BLaER1 (cell line): ENCODE measurements around the gene RBM19.
A peak's percentile ranks its signal among the peaks of the same experiment; 100 is the strongest.

Experiments used
- H3K27ac ChIP-seq: shearing (Covaris generic); formaldehyde crosslinking; 2 replicates; pipeline ENCODE4 v1.8.1; 2022
- H3K27me3 ChIP-seq: shearing (Covaris generic); formaldehyde crosslinking; 2 replicates; pipeline ENCODE4 v1.8.1; 2022
- H3K36me3 ChIP-seq: shearing (Covaris generic); formaldehyde crosslinking; 2 replicates; pipeline ENCODE4 v1.8.1; 2022
- H3K4me1 ChIP-seq: shearing (Covaris generic); formaldehyde crosslinking; 2 replicates; pipeline ENCODE4 v1.8.1; 2022
- H3K4me2 ChIP-seq: shearing (Covaris generic); formaldehyde crosslinking; 2 replicates; pipeline ENCODE4 v1.8.1; 2022
- H3K4me3 ChIP-seq: shearing (Covaris generic); formaldehyde crosslinking; 2 replicates; pipeline ENCODE4 v1.8.1; 2022
- H3K9ac ChIP-seq: shearing (Covaris generic); formaldehyde crosslinking; 2 replicates; pipeline ENCODE4 v1.8.1; 2022
- H3K9me3 ChIP-seq: shearing (Covaris generic); formaldehyde crosslinking; 2 replicates; pipeline ENCODE4 v1.8.1; 2022
- H4K20me1 ChIP-seq: shearing (Covaris generic); formaldehyde crosslinking; 2 replicates; pipeline ENCODE4 v1.8.1; 2022
- Cebpa-rat ChIP-seq: shearing (Covaris generic); IDR thresholded peaks from 2 replicates; pipeline ENCODE4 v1.8.1; 2022

The RBM19 gene

GRCh38 chr12:113889076-113889475, 77.0 kb downstream of the RBM19 start:
- H3K4me1 ChIP-seq = peaks cover 72% of the 10 kb centered on the region
- H3K27me3 ChIP-seq = no peaks in the 10 kb centered on the region
- H3K27ac ChIP-seq = peak overlapping the region; percentile 64
- no peak overlapping the region for H3K4me3 ChIP-seq
- H3K9ac ChIP-seq = peak overlapping the region; percentile 52; the same call in 1 of the 2 replicates
- H3K36me3 ChIP-seq = peaks cover 5% of the 10 kb centered on the region; the same call in 1 of the 2 replicates
- H4K20me1 ChIP-seq = no peaks in the 10 kb centered on the region
- H3K9me3 ChIP-seq = peaks cover 6% of the 10 kb centered on the region
- H3K4me2 ChIP-seq = peak overlapping the region; percentile 86
- no peak for TF ChIP-seq Cebpa-rat

GRCh38 chr12:113888435-113888834, 77.7 kb downstream of the RBM19 start:
- H3K4me3 ChIP-seq = no peak overlapping the region
- H3K4me2 ChIP-seq = peak overlapping the region; percentile 86

DNA sequence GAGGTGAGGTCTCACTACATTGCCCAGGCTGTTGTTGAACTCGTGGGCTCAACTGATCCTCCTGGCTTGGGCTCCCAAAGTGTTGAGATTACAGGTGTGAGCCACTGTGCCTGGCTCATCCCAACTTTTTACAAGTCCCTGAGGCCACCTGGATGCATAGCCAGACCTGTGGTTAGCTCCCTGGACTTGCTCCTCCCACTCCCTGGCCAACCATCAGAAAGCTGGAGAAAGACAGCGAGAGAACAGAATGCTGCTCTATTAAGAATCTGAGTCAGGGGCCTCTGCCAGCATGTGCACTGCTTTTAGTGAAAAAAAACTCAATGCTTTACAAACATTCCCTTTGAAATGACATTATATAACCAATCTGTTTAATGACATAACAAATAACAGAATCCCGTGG, 78.2 kb downstream of the RBM19 start:
- H3K4me1 ChIP-seq = peaks cover 65% of the 10 kb centered on the region
- no peak overlapping the region for H3K4me3 ChIP-seq
- H3K27ac ChIP-seq = no peak overlapping the region
- no peak for TF ChIP-seq Cebpa-rat
- peaks cover 13% of the 10 kb centered on the region; the same call in 1 of the 2 replicates for H3K36me3 ChIP-seq
- H3K9me3 ChIP-seq = peaks cover 9% of the 10 kb centered on the region
- H4K20me1 ChIP-seq = no peaks in the 10 kb centered on the region
- peak overlapping the region; percentile 17; the same call in 1 of the 2 replicates for H3K4me2 ChIP-seq
- no peaks in the 10 kb centered on the region for H3K27me3 ChIP-seq
- H3K9ac ChIP-seq = no peak overlapping the region

More at GRCh38 chr12:113888435-113888834, 77.7 kb downstream of the RBM19 start:
- no peak overlapping the region for H3K27ac ChIP-seq
- H3K27me3 ChIP-seq = no peaks in the 10 kb centered on the region
- peaks cover 11% of the 10 kb centered on the region; the same call in 1 of the 2 replicates for H3K36me3 ChIP-seq
- no peak overlapping the region for H3K9ac ChIP-seq
- TF ChIP-seq Cebpa-rat = no peak
- H3K9me3 ChIP-seq = peaks cover 9% of the 10 kb centered on the region
- no peaks in the 10 kb centered on the region for H4K20me1 ChIP-seq
- peaks cover 65% of the 10 kb centered on the region for H3K4me1 ChIP-seq

GRCh38 chr12:113886721-113887120, 79.4 kb downstream of the RBM19 start:
- no peaks in the 10 kb centered on the region for H4K20me1 ChIP-seq
- H3K36me3 ChIP-seq = peaks cover 13% of the 10 kb centered on the region; the same call in 1 of the 2 replicates
- no peak overlapping the region for H3K4me3 ChIP-seq
- no peak overlapping the region for H3K27ac ChIP-seq
- H3K27me3 ChIP-seq = no peaks in the 10 kb centered on the region
- peaks cover 9% of the 10 kb centered on the region for H3K9me3 ChIP-seq
- TF ChIP-seq Cebpa-rat = no peak
- H3K4me2 ChIP-seq = no peak overlapping the region
- H3K4me1 ChIP-seq = peaks cover 60% of the 10 kb centered on the region
- H3K9ac ChIP-seq = no peak overlapping the region

DNA sequence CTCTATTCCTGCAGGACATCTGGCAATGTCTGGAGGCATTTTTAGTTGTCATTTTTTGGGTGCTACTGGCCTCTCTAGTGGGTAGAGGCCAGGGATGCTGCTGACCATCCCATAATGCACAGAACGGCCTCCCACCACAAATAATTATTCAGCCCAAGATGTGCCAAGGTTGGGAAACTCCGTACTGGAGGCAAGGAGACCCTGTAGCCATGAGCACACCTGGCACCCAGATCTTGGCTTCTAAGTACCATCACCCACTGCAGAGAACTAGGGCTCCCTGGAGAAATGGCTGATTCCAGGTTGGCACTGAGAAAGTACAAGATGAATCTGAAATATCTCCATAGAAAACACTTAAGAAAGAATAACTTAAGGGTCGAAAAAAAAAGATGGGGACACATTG, 81.7 kb downstream of the RBM19 start:
- H3K4me1 ChIP-seq = peaks cover 50% of the 10 kb centered on the region
- H4K20me1 ChIP-seq = no peaks in the 10 kb centered on the region
- H3K4me3 ChIP-seq = no peak overlapping the region
- H3K9me3 ChIP-seq = peaks cover 9% of the 10 kb centered on the region
- H3K36me3 ChIP-seq = peaks cover 13% of the 10 kb centered on the region; the same call in 1 of the 2 replicates
- no peak overlapping the region for H3K4me2 ChIP-seq
- H3K27me3 ChIP-seq = no peaks in the 10 kb centered on the region
- H3K27ac ChIP-seq = no peak overlapping the region
- no peak overlapping the region for H3K9ac ChIP-seq
- no peak for TF ChIP-seq Cebpa-rat

DNA sequence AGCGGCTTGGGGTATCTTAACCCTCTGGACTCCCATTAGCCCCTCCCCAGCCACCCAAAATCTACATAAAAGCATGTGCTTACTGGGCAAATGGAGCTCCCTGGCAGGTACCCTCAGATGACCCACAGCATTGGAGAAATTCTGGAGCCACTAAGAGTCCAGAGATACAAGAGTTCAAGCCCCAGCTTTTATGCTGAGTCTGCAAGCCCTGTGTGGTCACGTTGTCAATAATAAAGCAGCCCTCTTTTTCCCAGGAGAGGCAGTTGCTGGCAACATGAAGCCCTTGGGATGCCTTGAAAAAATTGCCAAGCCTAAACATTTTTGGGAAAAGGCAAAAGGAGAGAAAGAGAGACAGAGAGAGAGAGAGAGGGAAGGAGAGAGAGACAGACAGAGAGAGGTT, 83.4 kb downstream of the RBM19 start:
- Histone ChIP-seq H3K4me2 (0 out of 2 replicates have a peak overlapping the region, but pooled peaks have one; percentile 7), H3K27ac (no peak overlapping the region), H3K27me3 (no peaks in the 10 kb centered on the region), H3K9ac (no peak overlapping the region), H3K9me3 (peaks cover 9% of the 10 kb centered on the region), H4K20me1 (no peaks in the 10 kb centered on the region), H3K4me3 (no peak overlapping the region), H3K36me3 (peaks cover 20% of the 10 kb centered on the region), H3K4me1 (peaks cover 33% of the 10 kb centered on the region)
- no peak for TF ChIP-seq Cebpa-rat

GRCh38 chr12:113880988-113881962, 84.8 kb downstream of the RBM19 start:
- Histone ChIP-seq H4K20me1 (no peaks in the 10 kb centered on the region), H3K27ac (no peak overlapping the region), H3K36me3 (peaks cover 29% of the 10 kb centered on the region), H3K4me2 (no peak overlapping the region), H3K9me3 (peaks cover 9% of the 10 kb centered on the region), H3K27me3 (no peaks in the 10 kb centered on the region), H3K9ac (no peak overlapping the region), H3K4me3 (no peak overlapping the region), H3K4me1 (peaks cover 25% of the 10 kb centered on the region)
- TF ChIP-seq Cebpa-rat = no peak

GRCh38 chr12:113880326-113880725, 85.8 kb downstream of the RBM19 start:
- peaks cover 29% of the 10 kb centered on the region for H3K36me3 ChIP-seq
- no peak overlapping the region for H3K4me2 ChIP-seq
- H3K9ac ChIP-seq = no peak overlapping the region
- TF ChIP-seq Cebpa-rat = no peak
- H4K20me1 ChIP-seq = no peaks in the 10 kb centered on the region
- peaks cover 9% of the 10 kb centered on the region for H3K9me3 ChIP-seq
- no peak overlapping the region for H3K27ac ChIP-seq
- peaks cover 25% of the 10 kb centered on the region for H3K4me1 ChIP-seq
- no peak overlapping the region for H3K4me3 ChIP-seq
- no peaks in the 10 kb centered on the region for H3K27me3 ChIP-seq

DNA sequence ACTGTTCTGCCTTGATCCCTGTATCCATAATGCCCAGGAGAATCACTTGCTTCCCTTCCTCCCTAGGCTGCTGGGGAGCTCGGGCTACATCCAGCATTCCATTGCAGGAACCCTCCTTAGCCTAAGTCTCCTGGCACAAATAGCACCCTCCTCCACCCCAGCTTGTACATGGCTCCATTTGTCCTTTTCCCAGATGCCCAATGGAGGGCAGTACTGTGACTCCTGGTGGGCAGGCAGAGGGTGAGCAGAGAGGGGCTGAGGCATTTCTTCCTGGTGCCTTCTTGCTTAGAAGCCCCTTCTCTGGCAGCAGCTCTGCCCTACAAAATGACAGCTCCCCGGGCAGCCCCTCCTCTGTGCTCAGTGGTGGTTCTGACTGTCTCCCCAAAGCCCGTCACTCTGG, 86.5 kb downstream of the RBM19 start:
- peaks cover 25% of the 10 kb centered on the region for H3K4me1 ChIP-seq
- H4K20me1 ChIP-seq = no peaks in the 10 kb centered on the region
- H3K4me3 ChIP-seq = no peak overlapping the region
- H3K27ac ChIP-seq = no peak overlapping the region
- no peak for TF ChIP-seq Cebpa-rat
- H3K9me3 ChIP-seq = peaks cover 9% of the 10 kb centered on the region
- peaks cover 35% of the 10 kb centered on the region for H3K36me3 ChIP-seq
- no peak overlapping the region for H3K4me2 ChIP-seq
- H3K27me3 ChIP-seq = no peaks in the 10 kb centered on the region
- no peak overlapping the region for H3K9ac ChIP-seq

GRCh38 chr12:113877607-113878006, 88.5 kb downstream of the RBM19 start:
- Histone ChIP-seq H3K9ac (no peak overlapping the region), H3K27ac (no peak overlapping the region), H3K36me3 (peaks cover 32% of the 10 kb centered on the region), H4K20me1 (no peaks in the 10 kb centered on the region), H3K4me2 (no peak overlapping the region), H3K4me3 (no peak overlapping the region), H3K9me3 (no peaks in the 10 kb centered on the region), H3K4me1 (peaks cover 21% of the 10 kb centered on the region), H3K27me3 (no peaks in the 10 kb centered on the region)
- TF ChIP-seq Cebpa-rat = no peak
